OCI-LY3 (cell line): ENCODE measurements around the gene NOXA1.

Experiments used
- CTCF ChIP-seq: fragments of 200-600, 300-600 bp; sonication (generic); IDR thresholded peaks from 2 replicates; pipeline ENCODE4 v1.5.1; 2014; ENCODE audit warnings: antibody characterized with exemption, low read length, low read depth
- EZH2phosphoT487 ChIP-seq: fragments of 200-600 bp; shearing (Covaris generic); IDR thresholded peaks from 2 replicates; pipeline ENCODE4 v1.6.1; 2018; ENCODE audit warnings: antibody characterized with exemption, mixed run types, low read depth

- TF ChIP-seq CTCF, result no peak
- no peak for TF ChIP-seq EZH2phosphoT487
These were observed 6.5 kb upstream of the NOXA1 start for GRCh38 chr9:137416563-137417151.
